ENCODE results near the gene CCDC12.

DNA sequence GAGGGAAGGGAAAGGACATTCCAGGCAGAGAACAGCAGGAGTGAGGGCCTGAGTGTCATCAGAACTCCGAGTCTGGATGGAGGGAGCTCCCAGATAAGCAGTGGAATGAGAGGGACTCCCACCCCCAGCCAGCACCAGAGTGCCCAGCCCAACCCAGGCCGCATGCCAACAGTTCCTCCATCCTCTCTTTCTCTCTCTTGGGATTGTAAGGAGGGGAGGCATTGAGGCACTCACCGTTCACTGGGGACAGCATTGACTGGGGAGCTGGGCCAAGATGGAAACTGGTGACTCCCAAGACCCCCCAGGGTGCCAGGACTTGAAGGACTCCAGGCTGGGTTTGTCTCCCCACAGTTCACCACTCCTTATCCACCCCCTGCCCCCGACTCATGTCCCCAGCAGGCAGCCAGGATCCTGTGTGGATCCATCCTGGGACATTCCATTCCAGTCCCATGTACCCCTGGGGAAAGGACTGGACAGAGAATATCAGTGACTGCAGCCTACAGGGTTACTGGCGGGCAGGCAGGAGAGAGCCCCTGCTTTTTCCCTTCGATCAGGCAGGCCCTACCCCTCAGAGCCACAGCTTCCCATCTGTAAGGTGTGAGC is 83.3 kb downstream of the CCDC12 start:
- TF ChIP-seq, protein P1, sequence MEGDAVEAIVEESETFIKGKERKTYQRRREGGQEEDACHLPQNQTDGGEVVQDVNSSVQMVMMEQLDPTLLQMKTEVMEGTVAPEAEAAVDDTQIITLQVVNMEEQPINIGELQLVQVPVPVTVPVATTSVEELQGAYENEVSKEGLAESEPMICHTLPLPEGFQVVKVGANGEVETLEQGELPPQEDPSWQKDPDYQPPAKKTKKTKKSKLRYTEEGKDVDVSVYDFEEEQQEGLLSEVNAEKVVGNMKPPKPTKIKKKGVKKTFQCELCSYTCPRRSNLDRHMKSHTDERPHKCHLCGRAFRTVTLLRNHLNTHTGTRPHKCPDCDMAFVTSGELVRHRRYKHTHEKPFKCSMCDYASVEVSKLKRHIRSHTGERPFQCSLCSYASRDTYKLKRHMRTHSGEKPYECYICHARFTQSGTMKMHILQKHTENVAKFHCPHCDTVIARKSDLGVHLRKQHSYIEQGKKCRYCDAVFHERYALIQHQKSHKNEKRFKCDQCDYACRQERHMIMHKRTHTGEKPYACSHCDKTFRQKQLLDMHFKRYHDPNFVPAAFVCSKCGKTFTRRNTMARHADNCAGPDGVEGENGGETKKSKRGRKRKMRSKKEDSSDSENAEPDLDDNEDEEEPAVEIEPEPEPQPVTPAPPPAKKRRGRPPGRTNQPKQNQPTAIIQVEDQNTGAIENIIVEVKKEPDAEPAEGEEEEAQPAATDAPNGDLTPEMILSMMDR (IDR thresholded peaks at IDR 0.05; ENCODE audit: insufficient read depth, low read length, poor library complexity, severe bottlenecking): no peak
- TF ChIP-seq EZH2phosphoT487 (conservative IDR thresholded peaks at IDR 0.05; ENCODE audit: low read length): no peak

Data from SU-DHL-6 (cell line).